ENCODE data around the gene SLX4.

SLX4 gene

DNA sequence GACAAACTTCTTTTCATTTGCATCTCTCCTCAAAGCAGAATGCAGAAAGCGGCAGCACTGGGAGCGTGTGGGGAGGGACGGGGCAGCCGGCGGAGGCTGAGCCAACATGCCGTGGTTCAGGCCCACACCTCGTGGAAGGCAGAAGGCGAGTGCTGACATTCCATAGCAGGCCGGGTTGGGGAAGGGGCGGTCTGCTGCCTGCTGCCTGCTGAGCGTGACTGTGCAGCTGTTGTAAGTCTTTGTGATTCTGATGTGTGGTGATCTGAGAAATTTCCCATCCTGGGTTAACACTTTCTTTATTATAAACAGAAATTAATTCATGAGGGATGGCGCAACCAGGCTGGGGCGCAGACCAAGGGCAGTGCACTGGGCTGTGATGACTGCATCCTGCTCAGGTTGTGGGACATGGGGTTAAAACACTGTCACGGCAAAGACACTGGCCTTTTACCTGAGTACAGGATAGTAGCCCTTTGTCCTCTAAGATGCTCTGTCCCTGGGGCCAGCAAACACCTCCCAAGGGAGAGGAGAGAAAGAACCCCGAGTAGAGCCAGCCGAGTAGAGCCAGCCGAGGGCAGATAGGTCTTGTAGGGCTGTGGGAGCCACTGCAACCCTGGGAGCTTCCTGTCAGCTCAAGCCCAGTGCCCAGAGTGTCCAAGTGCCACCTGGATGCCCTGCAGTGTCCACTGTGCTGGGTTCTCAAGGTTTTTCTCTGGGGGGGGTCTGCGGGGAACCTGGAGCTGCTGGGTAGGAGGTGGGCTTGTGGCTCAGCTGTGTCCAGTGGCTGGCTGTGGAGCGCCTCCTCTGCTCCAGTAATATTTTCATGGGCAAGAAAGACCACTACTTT lies 34.3 kb upstream of the SLX4 start:
- TF ChIP-seq, protein P1, sequence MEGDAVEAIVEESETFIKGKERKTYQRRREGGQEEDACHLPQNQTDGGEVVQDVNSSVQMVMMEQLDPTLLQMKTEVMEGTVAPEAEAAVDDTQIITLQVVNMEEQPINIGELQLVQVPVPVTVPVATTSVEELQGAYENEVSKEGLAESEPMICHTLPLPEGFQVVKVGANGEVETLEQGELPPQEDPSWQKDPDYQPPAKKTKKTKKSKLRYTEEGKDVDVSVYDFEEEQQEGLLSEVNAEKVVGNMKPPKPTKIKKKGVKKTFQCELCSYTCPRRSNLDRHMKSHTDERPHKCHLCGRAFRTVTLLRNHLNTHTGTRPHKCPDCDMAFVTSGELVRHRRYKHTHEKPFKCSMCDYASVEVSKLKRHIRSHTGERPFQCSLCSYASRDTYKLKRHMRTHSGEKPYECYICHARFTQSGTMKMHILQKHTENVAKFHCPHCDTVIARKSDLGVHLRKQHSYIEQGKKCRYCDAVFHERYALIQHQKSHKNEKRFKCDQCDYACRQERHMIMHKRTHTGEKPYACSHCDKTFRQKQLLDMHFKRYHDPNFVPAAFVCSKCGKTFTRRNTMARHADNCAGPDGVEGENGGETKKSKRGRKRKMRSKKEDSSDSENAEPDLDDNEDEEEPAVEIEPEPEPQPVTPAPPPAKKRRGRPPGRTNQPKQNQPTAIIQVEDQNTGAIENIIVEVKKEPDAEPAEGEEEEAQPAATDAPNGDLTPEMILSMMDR (IDR thresholded peaks at IDR 0.05; ENCODE audit: control insufficient read depth, extremely low read depth, insufficient read depth), result no peak
- peak overlapping the region; percentile 23; the same call in 1 of the 2 replicates for H3K4me3 ChIP-seq (ENCODE audit: low read depth, low read length)
- peak; percentile 31 for DNase-seq (ENCODE audit: low read depth)

DNA sequence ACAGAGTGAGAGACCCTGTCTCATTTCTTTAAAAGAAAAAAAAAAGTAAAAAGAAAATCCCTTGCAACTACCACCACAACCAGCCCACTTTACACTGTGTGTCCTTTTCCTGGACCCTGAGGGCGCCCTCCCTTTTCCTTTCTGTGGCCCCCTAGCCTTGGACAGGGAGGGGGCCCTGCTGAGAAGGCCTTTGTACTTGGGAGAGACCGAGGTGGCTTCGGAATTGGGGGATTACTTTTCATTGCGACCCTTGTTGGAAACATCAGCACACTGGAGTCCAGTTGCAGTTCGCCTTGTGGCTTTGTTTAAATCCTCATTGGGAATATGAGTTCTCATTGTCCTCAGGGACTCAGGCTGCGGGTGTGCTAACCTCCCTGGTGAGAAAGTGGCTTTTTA lies 33.7 kb upstream of the SLX4 start:
- DNase-seq (ENCODE audit: low read depth), result no peak
- no peak overlapping the region for H3K4me3 ChIP-seq (ENCODE audit: low read depth, low read length)
- TF ChIP-seq, protein P1 (IDR thresholded peaks at IDR 0.05; ENCODE audit: control insufficient read depth, extremely low read depth, insufficient read depth), result no peak

DNA sequence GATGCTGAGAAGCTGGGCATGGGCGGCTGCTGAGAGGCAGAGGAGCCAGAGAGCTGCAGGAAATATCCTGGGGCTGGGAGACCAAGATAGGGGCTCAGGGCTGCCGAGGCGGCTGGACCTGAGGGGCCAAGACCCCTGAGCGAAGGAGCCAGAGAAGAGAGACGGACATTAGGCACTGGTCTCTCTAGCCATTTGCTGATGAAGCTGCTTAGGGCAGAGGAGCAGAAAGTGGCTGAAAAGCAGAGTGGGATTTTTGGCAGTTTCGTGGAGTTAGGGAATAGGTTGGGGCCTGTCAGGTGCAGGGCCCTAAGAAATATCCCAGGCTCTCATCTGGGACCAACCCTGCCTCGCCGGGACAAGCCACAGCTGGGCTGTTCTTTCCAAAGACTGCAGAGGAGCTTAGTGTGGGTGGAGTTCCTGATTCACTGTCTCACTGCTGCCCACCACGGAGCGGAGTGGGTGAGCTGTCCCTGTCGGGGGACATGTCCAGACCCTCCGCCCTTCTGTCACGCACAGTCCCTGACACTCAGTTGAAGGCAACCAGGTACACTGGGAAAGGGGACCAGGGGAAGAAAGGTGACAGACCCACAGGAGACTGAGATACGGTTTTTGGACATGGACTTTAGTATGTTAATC lies 31.8 kb upstream of the SLX4 start:
- peak overlapping the region; percentile 71 for H3K4me3 ChIP-seq (ENCODE audit: low read depth, low read length)
- TF ChIP-seq, protein P1 (IDR thresholded peaks at IDR 0.05; ENCODE audit: control insufficient read depth, extremely low read depth, insufficient read depth), result no peak
- DNase-seq (ENCODE audit: low read depth), result no peak

DNA sequence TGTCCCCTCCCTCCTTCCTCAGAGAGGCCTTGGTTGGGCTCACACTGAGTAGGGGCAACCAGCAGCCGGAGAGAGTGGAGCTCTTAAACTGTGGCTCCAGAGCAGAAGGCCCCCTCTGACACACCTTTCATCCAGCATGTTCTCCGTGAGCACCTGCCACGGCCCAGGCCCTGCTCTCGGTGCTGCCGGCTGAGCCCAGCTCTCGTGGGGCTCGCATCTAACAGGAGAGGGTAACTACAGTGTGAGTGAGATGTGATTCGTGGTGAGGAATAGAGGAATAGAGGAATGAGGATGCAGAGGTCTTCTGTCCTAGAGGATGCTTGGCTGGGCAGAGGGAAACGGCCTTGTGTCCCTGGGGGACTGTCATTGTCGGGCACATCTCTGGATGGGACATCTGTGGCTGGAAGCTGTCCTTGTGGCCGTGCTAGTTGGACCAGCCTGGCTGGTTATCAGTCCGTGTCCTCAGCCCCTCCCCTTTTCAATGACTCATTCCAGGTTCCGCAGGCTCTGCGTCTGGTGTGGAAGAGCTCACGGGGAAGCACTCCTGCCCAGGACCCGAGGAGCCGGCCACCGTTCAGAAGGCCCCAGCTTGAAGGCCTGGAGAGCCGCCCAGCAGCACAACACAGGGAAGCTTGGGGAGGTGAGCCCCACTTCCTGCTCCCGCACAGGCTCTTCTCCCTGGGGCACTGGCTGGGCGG lies 31.1 kb upstream of the SLX4 start:
- peak; percentile 85 for DNase-seq (ENCODE audit: low read depth)
- peak overlapping the region; percentile 71 for H3K4me3 ChIP-seq (ENCODE audit: low read depth, low read length)
- TF ChIP-seq, protein P1 (IDR thresholded peaks at IDR 0.05; ENCODE audit: control insufficient read depth, extremely low read depth, insufficient read depth), result no peak

GRCh38 chr16:3641801-3642396 lies 30.5 kb upstream of the SLX4 start:
- TF ChIP-seq, protein P1 (IDR thresholded peaks at IDR 0.05; ENCODE audit: control insufficient read depth, extremely low read depth, insufficient read depth), result no peak
- no peak overlapping the region for H3K4me3 ChIP-seq (ENCODE audit: low read depth, low read length)
- DNase-seq (ENCODE audit: low read depth), result no peak

GRCh38 chr16:3640632-3641501 lies 29.5 kb upstream of the SLX4 start:
- H3K4me3 ChIP-seq (ENCODE audit: low read depth, low read length), result no peak overlapping the region
- DNase-seq (ENCODE audit: low read depth), result no peak
- TF ChIP-seq, protein P1 (IDR thresholded peaks at IDR 0.05; ENCODE audit: control insufficient read depth, extremely low read depth, insufficient read depth), result no peak

Measured in LNCaP clone FGC (cell line).